ENCODE data around the gene KIF3B.
"Not testable (repeated sequence)": the region's sequence is repeated elsewhere in the genome, so short reads cannot be mapped to it uniquely, and the experiment has no call there.

Gene KIF3B

DNA sequence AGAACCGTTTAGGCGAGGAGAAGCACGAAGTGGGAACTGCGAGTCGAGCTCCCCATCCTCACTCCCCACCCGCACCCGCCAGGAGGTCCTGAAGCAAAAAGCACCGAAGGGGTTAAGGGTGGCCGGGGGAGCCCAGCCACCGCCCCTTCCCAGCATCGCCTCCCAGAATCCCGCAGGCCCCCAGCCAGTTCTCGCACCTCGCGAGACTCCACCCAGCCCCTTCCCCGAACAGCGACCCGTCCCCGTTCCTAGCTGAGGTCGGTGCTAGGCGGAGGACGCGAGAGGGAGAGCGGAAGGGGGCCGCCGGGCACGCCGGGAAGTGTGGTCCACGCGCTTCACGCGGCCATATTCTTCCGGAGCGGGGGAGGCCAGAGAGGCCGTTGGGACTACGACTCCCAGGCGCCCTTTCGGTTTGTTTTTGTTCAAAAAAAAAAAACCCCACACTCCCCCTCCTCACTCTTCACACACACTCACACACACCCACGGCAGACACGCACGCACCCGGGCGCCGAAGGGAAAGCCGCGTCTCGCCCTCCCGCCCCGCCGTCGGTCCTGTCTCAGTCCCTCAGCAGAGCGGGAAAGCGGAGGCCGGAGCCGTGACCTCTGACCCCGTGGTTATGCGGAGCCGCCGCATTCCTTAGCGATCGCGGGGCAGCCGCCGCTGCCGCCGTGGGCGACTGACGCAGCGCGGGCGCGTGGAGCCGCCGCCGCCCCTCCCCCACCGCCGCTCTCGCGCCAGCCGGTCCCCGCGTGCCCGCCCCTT is 80.6 kb downstream of the KIF3B start, which contains the start of gene ASXL1:
Gene ASXL1, plus strand, starts transcription at position 463 of the 763 bp plus-strand sequence. CDS start 445 bp downstream, outside the sequence.
- peak; percentile 80 to 84 for ATAC-seq

DNA sequence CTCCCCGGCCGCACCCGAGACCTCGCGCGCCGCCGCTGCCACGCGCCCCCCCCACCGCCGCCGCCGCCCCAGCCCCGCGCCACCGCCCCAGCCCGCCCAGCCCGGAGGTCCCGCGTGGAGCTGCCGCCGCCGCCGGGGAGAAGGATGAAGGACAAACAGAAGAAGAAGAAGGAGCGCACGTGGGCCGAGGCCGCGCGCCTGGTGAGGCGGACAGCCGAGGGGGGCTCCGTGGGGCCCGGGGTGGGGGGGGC is 81.1 kb downstream of the KIF3B start:
- ATAC-seq: no peak

DNA sequence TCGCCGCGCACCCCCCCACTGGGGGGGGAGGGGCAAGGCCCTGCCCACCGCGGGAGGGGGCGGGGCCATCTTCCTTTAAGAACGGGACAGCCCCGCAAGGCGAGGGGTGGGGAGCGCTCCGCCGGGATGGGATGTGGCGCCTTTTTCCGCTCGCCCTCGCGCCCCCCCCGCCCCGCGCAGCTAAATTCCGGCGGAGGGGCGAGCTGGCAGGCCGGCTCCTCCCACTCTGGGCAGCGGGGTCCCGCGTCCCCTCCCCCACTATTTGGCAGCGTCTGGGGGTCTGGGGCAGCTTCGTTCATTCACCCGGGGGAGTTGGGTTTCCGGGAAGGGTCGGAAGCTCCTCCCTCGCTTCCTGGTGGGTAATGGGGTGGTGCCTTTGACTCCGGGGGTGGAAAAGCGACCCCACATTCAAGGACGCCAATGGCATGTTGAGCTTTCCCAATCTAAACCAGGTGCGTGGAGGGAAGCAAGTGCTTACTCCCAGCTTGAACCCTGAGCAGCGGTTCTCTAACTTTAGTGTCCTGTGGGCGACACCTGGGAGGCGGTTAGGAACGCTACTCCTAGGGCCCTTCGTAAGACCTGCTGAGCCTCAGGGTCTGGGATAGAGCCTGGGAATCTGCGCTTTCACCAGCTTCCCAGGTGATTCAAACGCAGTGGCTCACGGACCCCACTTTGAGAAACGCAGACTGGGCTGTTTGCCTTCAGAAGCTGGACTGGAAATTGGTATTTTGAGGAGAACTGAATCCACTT is 81.6 kb downstream of the KIF3B start:
- peak; percentile 6 to 10 for ATAC-seq

DNA sequence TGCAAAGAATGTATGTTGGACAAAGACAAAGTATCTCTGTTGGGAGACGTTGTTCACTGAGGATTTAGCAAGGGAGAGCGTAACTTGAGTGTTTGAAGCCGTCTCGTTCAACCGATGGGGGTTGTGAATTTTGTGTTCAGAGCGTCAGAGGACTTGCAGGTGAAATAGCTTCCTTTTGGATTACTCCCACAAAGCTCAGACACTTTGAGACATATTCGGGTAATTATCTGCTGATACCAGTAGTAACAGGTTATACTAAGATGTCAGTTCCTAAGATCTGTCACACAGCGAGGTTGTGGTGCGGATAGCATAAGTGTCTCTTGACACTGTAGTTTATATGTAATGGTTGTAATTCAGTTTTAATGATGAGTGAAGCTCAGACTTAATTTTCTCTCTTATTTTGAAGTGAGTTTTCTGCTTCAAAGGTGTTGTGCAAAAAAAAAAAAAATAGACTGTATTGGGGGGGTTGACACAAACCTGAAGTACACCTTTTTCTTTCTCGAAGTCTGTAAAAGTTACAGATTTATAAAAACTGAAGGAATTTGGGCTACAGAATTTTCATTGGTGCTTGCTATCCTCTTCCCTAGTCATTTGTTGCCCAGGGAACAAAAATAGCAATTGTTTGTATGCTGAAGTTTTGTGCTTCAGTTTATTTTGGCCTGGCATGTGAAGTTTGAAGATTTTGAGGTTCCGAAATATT is 82.3 kb downstream of the KIF3B start:
- no peak for ATAC-seq

DNA sequence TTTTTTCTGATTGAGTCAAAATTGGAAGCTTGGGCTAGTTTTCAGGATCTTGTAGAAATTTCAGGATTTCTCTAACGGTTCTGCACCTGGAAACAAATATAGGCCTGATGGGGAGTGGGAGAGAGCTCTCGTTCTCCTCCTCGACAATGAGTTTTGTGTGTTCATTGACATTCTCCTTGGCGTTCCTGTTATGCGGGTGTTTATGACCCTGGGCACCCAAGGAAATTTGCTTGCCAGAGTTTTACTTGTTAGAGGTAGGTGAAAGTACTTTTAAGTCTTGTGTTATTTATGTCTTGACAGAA is 82.8 kb downstream of the KIF3B start:
- no peak for ATAC-seq

DNA sequence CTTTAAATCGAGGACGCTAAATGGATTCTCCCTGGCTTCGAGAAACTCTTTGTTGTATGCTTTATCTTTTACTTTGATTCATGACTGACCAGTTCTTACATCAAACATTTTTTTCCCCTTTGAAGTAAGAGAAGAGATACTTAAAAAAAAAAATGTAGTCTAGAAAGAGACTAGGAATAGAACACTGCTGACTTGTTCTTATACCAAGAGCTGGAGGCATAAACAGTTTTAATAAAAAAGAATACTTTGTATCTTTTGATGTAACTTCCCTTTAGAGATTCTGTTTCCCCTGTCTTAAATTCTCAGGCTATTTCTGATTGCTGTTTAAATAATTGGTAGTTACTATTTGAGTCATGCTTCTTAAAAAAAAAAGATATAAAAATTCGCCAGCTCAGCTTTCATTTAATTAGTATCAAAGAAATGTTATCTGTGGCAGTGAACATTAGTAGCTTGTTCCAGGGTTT is 85.5 kb downstream of the KIF3B start:
- no peak for ATAC-seq

DNA sequence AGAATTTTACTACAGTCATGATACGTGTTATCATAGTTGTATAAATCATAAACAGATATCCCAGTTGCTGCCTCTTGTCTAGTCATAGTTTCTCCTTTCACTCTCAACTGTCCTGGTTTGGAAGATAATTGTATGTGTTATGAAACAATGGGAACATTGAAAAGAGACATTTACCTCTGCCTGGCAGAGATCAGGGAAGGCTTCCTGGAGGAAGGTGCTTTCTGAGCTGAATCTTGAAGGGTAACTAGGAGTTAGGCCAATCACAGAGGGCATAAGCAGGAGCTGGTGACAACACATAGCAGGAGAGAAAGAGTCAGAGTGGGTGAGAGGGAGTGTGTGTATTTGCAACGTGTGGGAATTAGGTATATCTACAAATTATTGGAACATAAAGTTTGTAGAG is 86.0 kb downstream of the KIF3B start:
- no peak for ATAC-seq

DNA sequence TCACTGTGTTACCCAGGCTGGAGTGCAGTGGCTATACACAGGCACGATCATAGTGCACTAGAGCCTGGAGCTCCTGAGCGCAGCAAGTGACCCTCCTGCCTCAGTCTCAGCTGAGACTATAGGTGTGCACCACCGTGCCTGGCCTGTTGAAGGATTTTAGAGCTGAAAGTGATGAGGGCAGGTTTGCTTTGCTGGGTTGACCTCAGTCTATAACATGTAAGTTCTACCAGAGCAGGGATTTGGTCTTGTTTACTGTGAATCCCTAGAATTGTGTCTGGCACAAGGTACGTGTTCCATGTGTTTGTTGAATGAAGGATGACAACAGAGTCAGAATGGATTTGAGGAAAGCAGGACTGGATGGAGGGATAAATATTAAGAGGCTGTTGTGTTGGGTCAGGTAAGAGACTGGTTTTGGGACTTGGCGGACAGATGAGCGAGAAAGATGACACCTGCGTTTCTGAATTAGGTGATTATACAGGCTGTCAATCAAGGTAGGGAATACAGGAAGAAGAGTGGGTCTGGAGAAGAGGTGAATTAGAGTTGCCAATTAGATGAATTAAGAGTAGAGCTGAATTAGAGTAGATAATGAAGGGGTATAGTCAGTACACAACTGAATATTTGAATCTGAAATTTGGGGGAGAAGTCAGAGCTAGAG is 87.2 kb downstream of the KIF3B start:
- no peak for ATAC-seq

DNA sequence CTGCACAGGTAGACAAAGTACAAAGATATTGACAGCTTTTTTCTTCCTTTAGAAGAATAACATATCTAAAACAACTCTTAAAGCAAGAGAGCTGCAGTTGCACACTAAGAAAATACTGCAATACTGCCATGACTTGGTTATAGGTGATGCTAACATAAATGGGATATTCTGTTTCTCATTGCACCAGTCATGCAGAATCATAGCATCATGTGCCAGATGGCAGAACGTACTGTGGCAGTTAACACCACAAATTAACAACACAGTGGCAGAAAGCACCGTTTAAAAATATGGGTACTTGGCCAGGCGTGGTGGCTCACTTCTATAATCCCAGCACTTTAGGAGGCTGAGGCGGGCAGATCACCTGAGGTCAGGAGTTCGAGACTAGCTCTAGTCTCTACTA is 88.1 kb downstream of the KIF3B start:
- ATAC-seq: no peak

DNA sequence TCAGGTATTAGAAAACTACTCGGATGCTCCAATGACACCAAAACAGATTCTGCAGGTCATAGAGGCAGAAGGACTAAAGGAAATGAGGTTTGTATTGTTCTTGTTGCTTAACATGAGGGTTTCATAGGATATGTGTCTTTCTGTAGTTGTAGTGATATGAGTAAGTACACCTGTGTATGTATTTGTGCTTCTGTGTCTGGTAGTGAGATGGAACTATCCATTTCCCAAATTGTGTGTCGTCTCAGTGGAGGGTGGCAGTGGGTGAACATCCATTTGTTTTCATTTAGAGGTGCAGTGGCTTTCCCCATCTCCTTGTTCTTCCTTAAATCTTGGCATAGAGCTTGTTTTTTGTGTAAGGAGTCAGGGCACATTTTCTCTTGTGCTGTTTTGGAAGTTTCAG is 88.9 kb downstream of the KIF3B start:
- peak; percentile 47 to 48 for ATAC-seq

DNA sequence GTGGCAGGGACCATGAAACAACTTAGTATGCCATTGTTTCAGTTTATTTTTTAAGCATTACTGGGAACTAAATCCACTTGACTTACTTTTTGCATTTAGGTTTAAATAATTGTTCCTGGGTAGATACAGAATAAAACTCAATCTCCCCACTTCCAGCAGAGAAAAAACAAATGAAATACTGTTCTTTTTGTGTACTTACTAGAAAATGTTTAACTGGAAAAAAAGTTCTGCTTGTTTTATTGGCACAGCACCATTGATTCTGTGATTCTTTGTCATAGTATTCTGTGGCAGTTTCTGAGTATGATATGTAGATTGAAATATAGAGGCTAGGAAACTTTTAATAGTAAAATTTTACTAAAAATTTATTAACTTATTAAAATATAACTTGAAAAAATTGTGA is 90.9 kb downstream of the KIF3B start:
- ATAC-seq: no peak

DNA sequence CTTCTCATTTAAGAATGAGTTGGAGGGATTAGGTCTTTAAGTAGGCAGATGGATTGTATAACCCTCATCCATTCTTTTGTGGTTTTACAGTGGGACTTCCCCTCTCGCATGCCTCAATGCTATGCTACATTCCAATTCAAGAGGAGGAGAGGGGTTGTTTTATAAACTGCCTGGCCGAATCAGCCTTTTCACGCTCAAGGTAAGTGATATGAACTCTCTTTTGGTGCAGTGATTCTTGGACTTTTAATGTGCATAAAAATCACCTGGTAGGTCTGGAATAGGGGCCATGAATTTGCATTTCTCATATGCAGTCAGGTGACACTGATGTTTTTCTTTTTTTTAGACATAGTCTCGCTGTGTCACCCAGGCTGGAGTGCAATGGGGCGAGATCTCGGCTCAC is 91.5 kb downstream of the KIF3B start:
- ATAC-seq: peak in 1 of 2 donors; percentile 24

DNA sequence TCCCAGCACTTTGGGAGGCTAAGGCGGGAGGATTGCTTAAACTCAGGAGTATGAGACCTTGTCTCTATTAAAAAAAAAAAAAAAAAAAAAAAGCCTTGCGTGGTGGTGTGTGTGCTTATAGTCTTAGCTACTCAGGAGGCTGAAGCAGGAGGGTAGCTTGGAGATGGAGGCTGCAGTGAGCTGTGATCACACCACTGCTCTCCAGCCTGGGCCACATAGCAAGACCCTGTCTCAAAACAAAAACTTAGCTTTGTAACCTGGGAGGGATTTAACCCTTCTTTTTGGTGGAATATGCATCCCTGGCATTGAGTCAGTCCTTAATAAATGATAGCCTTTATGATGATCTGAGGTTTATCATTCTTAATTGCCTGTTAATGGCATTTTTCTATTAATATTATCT is 93.4 kb downstream of the KIF3B start:
- ATAC-seq: no peak

DNA sequence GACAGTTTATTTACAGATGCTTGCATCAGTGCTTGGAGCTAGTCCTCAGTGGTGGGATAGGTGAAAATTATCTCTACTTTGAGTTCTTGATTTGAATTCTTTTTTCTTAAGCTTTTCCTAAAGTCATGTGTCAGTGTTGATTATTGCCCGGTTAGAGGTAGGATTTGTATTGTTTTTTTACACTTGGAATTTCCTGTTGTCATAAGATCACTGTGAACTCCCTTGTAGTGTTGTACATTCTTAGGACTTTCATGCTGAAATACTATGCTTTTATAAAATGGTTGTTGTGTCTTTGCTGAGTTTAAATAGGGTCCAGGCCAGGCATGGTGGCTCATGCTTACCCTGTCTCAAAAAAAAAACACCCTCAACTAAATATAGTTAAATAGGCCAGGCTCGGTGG is 101.0 kb downstream of the KIF3B start:
- ATAC-seq: no peak

DNA sequence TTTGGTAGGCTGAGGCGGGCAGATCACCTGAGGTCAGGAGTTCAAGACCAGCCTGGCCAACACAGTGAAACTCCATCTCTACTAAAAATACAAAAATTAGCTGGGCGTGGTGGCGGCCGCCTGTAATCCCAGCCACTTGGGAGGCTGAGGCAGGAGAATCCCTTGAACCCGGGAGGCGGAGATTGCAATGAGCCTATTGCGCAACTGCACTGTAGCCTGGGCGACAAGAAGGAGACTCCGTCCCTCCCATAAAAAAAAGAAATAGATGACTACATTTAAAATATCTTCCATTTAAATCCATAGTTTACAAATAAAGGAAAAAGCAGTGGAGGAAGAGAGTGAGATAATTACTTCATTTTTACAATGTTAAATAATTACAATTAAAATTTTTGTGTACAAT is 102.6 kb downstream of the KIF3B start:
- not testable (repeated sequence) for ATAC-seq

DNA sequence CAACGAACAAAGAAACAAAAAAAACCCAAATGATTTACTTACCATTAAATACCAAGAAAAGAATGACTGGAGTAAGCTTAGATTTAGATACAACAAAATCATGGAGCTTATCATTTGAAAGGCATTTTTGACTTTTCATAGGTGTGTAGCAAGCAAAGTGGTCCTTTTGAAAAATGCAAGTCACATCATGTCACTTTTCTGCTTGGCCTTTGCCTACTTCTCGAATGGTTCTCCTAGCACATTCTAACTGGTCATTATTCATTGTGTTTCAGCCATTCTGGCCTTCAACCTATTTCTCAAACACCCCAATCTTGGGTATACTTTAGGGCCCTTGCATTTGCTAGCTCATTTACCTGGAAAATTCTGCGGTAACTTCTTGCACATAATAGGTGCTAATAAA is 103.3 kb downstream of the KIF3B start:
- no peak for ATAC-seq

DNA sequence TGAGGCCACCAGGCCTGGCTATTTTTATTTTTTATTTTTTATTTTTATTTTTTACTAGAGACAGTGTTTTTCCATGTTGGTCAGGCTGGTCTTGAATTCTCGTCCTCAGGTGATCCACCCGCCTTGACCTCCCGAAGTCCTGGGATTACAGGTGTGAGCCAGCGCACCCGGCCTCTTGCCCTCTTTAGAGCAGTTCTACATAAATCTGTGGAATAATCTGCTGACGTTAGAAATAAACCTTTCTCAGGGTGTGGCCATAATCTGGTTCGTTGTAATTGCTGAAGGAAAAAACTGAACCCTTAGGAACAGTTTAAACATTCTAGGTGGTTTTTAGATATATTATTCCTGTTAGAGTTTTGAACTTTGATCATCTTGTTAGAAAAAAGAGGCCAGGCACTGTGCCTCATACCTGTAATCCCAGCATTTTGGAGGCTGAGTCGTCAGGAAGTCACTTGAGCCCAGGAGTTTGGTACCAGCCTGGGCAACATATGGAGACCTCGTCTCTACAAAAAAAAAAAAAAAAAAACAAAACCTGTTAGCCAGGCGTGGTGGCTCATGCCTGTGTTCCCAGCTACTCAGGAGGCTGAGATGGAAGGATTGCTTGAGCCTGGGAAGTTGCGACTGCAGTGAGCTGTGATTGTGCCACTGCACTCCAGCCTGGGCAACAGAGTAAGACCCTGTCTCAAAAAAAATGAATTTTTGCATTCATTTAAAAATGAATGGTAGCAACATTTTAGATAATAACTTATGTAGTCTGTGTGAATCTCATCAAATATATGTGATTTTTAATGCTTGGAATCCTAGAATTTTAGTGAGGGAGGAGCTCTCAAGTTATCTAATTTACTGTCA is 104.9 kb downstream of the KIF3B start:
- no peak for ATAC-seq

DNA sequence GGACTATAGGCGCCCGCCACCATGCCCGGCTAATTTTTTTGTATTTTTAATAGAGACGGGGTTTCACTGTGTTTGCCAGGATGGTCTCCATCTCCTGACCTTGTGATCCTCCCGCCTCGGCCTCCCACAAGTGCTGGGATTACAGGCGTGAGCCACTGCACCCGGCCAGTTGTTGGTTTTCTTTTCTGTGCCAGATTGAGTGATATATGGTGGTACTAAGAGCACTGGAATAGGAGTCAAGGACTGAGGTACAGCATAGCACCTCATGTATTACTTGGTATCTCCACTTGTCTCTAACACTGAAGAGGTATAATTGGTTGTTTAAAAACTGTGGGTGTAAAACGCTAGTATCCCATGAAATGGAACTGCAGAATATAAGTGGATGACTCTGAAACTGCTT is 106.0 kb downstream of the KIF3B start:
- ATAC-seq: not testable (repeated sequence)

All from activated CD4-positive, CD25-positive, alpha-beta regulatory T cell treated with anti-CD3 and anti-CD28 coated beads, Interleukin-2, amount 50 U/mL, for 24 hours (primary cell).